SK-N-SH (cell line): ENCODE measurements around the gene CCDC127.

Source experiments
- CTCF ChIP-seq: fragments of 200-600 bp; sonication (generic); IDR thresholded peaks from 2 replicates; pipeline ENCODE4 v1.6.1; 2017; ENCODE audit warnings: antibody characterized with exemption, mild to moderate bottlenecking, moderate library complexity
- MXI1 ChIP-seq: IDR thresholded peaks from 2 replicates; pipeline ENCODE4 v1.6.1; 2012; ENCODE audit warnings: mild to moderate bottlenecking, low read depth, low read length, improper control_type of control experiment
- TEAD4 ChIP-seq: IDR thresholded peaks from 2 replicates; pipeline ENCODE4 v1.4.0; 2012; ENCODE audit warnings: mild to moderate bottlenecking, borderline replicate concordance; ENCODE audit not compliant: insufficient read depth
- YY1 ChIP-seq: IDR thresholded peaks from 2 replicates; pipeline ENCODE4 v1.4.0; 2012; ENCODE audit warnings: low read depth, mild to moderate bottlenecking

GRCh38 chr5:153256-153655, 64.7 kb downstream of the CCDC127 start:
- TF ChIP-seq CTCF (no peak), YY1 (no peak), MXI1 (no peak), TEAD4 (no peak)
